Lung (tissue), 12 donors: Measurements from ENCODE around the gene KCNC2. TPM values are rescaled to one million over a fixed set of nuclear protein-coding genes. Genes with fewer than 3 reads are reported as not detected.

Experiments used
- ATAC-seq: fragments of 200-7000 bp; cut with Tn5 transposase; one replicate; pipeline ENCODE4 v1.9.1; 2020; ENCODE audit warnings: moderate number of reproducible peaks; ENCODE audit not compliant: insufficient read depth, low FRiP score
- DNase-seq, 3 donors: peaks; one replicate each; pipeline ENCODE4 v3.0.0-alpha.2; 2013 to 2017
- H3K27ac ChIP-seq, 2 donors: one replicate each; pipeline ENCODE4 v1.5.1; 2013; ENCODE audit warnings: mild to moderate bottlenecking in 2 of 2, moderate library complexity in 2 of 2, control low read depth in 1 of 2, inconsistent platforms in 1 of 2, low read depth in 1 of 2, low read length in 1 of 2
- H3K27me3 ChIP-seq, 3 donors: one replicate each; pipeline ENCODE4 v1.5.1; 2013; ENCODE audit warnings: low read length in 2 of 3; ENCODE audit not compliant: control insufficient read depth in 3 of 3, insufficient read depth in 3 of 3
- H3K36me3 ChIP-seq, 4 donors: one replicate each; pipeline ENCODE4 v1.5.1; 2013; ENCODE audit warnings: low read length in 4 of 4, mild to moderate bottlenecking in 1 of 4, moderate library complexity in 1 of 4; ENCODE audit not compliant: control insufficient read depth in 4 of 4, insufficient read depth in 4 of 4
- H3K4me1 ChIP-seq, 5 donors: one replicate each; pipeline ENCODE4 v1.5.1; 2013; ENCODE audit warnings: low read length in 5 of 5, mild to moderate bottlenecking in 2 of 5, moderate library complexity in 1 of 5; ENCODE audit not compliant: control insufficient read depth in 5 of 5, insufficient read depth in 5 of 5
- H3K4me3 ChIP-seq: one replicate; pipeline ENCODE4 v1.5.1; 2013; ENCODE audit warnings: mild to moderate bottlenecking, control low read depth, moderate library complexity
- H3K9ac ChIP-seq, 2 donors: one replicate each; pipeline ENCODE4 v1.5.1; 2013; ENCODE audit warnings: low read length in 2 of 2, control low read depth in 1 of 2; ENCODE audit not compliant: insufficient read depth in 1 of 2
- H3K9me3 ChIP-seq, 4 donors: one replicate each; pipeline ENCODE4 v1.5.1; 2013; ENCODE audit warnings: low read length in 3 of 4, mild to moderate bottlenecking in 1 of 4, moderate library complexity in 1 of 4; ENCODE audit not compliant: control insufficient read depth in 4 of 4, insufficient read depth in 3 of 4
- WGBS, 2 donors: extraction: QIAGEN DNeasy Blood & Tissue Kit; methylation state at CpG; one replicate each; pipeline ENCODE4 v1.1.7; 2013; 5-methylcytosine and 5-hydroxymethylcytosine counted together
- polyA plus RNA-seq, 2 donors: library from polyadenylated mRNA; stranded (reverse); fragments of 200-250 nt; gene quantifications; one replicate each; pipeline ENCODE4 v1.2.1, GENCODE V29; 2013
- total RNA-seq, 2 donors: library from RNA; depleted of rRNA in 1 of 2; stranded (reverse); fragments of >200 nt in 1 of 2; gene quantifications; one replicate each; pipeline ENCODE4 v1.2.1, GENCODE V29; 2014 to 2021
- TF ChIP-seq, protein P1 (sequence below): IDR thresholded peaks from 2 replicates; pipeline ENCODE4 v1.5.1; 2012; ENCODE audit warnings: mild to moderate bottlenecking; ENCODE audit errors: control extremely low read depth, extremely low read depth
- donor health status: control.
- donor health status: control.
- donor health status: Bipolar disorder and iron deficiency.
- donor health status: healthy.
- donor health status: DM: yes; HTN: yes; CAD: no.

Gene KCNC2
- total and polyA plus RNA-seq, 4 donors, result 0.06 TPM; not detected in 3

DNA sequence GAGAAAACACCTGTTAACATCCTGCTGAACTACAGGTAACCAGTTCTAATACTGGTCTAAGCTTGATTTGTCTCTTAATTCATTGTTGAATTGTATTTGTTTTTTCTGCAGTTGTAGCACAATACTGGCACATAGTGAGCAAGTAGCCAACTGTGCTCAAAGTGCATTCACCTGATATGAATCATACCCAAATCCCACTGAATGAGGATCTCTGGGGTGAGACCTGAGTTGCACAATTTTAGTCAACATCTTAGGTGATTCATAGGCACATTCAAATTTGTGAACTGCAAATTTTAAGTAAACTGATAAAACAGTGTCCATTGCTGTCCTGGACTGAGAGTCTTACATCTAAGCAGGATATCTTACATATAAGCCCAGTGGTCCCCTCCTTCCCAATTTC, 12.8 kb downstream of the KCNC2 start:
- no peak overlapping the region for H3K4me3 ChIP-seq
- H3K27ac ChIP-seq, result no peak overlapping the region
- no peak overlapping the region for H3K9ac ChIP-seq
- ATAC-seq, result no peak
- H3K4me1 ChIP-seq, result no peaks in the 10 kb centered on the region
- H3K9me3 ChIP-seq, result no peaks in the 10 kb centered on the region
- TF ChIP-seq, protein P1, sequence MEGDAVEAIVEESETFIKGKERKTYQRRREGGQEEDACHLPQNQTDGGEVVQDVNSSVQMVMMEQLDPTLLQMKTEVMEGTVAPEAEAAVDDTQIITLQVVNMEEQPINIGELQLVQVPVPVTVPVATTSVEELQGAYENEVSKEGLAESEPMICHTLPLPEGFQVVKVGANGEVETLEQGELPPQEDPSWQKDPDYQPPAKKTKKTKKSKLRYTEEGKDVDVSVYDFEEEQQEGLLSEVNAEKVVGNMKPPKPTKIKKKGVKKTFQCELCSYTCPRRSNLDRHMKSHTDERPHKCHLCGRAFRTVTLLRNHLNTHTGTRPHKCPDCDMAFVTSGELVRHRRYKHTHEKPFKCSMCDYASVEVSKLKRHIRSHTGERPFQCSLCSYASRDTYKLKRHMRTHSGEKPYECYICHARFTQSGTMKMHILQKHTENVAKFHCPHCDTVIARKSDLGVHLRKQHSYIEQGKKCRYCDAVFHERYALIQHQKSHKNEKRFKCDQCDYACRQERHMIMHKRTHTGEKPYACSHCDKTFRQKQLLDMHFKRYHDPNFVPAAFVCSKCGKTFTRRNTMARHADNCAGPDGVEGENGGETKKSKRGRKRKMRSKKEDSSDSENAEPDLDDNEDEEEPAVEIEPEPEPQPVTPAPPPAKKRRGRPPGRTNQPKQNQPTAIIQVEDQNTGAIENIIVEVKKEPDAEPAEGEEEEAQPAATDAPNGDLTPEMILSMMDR, result no peak
- no peaks in the 10 kb centered on the region for H3K36me3 ChIP-seq
- H3K27me3 ChIP-seq, result no peaks in the 10 kb centered on the region
- DNase-seq, result no peak

DNA sequence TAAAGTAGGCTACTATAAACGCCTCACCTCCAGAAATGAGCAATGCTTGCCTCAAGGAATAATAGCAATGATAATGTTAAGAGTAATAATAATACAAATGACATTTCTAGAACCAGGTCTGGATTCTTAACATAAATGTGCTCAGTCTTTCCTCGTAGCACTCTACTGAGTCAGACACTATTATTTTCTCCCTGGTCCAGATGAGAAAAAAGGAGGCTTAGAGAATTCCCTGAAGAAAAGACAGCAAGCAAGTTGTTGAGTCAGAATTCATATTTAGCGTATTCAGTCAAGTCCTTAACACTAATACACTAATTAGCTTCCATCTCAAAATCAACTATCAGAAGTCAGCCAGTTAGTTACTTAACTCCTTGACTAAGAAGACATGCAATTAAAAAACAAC, 13.2 kb downstream of the KCNC2 start:
- no peak overlapping the region for H3K9ac ChIP-seq
- no peaks in the 10 kb centered on the region for H3K27me3 ChIP-seq
- DNase-seq (no peak), ATAC-seq (no peak)
- no peaks in the 10 kb centered on the region for H3K36me3 ChIP-seq
- WGBS, 2 donors, result 79 to 86% methylated on average over 3 of the region's 3 CpGs
- no peak overlapping the region for H3K27ac ChIP-seq
- no peak overlapping the region for H3K4me3 ChIP-seq
- TF ChIP-seq, protein P1, result no peak
- no peaks in the 10 kb centered on the region for H3K4me1 ChIP-seq
- H3K9me3 ChIP-seq, result no peaks in the 10 kb centered on the region

DNA sequence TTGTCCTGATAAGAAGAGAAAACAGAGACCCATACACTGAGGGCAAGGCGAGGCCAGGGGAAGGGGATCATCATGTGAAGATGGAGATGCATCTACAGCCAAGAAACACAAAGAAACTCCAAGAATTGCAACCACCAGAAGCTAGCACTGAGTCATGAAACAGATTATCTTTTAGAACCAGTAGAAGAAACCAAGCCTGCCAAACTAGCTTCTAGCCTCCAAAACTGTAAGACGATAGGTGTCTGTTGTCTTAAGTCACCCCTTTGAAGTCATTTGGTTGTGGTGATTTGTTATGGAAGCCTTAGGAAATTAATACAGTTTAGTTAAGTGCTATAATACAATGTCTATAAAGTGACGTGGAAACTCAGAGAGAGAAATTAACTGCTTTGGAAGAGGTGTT, 15.4 kb downstream of the KCNC2 start:
- Histone ChIP-seq H3K27ac (no peak overlapping the region), H3K27me3 (no peaks in the 10 kb centered on the region), H3K9me3 (no peaks in the 10 kb centered on the region), H3K4me3 (no peak overlapping the region), H3K36me3 (no peaks in the 10 kb centered on the region), H3K9ac (no peak overlapping the region), H3K4me1 (no peaks in the 10 kb centered on the region)
- 80 to 85% methylated on average over 3 of the region's 3 CpGs for WGBS, 2 donors
- TF ChIP-seq, protein P1, result no peak
- no peak for ATAC-seq
- DNase-seq, result no peak

DNA sequence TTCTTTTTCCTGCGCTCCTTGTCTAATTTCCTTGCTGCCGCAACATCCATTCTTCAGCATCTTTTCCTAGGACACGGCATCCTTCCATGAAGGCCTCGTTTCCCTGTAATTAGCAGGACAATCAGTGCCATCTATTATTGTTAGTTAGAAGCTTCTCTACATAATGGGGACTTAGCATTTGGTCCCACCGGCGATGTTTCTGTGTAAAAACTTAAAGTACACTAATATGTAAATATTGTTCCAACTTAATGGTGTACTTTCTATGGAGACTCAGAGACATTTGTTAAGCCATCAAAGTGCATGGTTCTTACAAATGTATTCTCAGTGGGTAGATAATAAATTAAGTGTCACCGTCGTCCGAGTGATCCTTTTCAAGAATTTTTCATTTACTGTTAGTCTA, 17.4 kb downstream of the KCNC2 start:
- Histone ChIP-seq H3K27me3 (no peaks in the 10 kb centered on the region), H3K4me3 (no peak overlapping the region), H3K9me3 (no peaks in the 10 kb centered on the region), H3K4me1 (no peaks in the 10 kb centered on the region), H3K36me3 (no peaks in the 10 kb centered on the region), H3K27ac (no peak overlapping the region), H3K9ac (no peak overlapping the region)
- 82 to 86% methylated on average over 9 of the region's 9 CpGs for WGBS, 2 donors
- TF ChIP-seq, protein P1, result no peak
- ATAC-seq (no peak), DNase-seq (no peak)
